ENCODE measurements around the gene ABTB2.

ABTB2 gene

GRCh38 chr11:34223907-34224306 is 133.9 kb downstream of the ABTB2 start:
- Histone ChIP-seq H3K9me3 (ENCODE audit: insufficient read depth, low read length, severe bottlenecking) (no peaks in the 10 kb centered on the region), H3K4me2 (ENCODE audit: insufficient read depth, low read length) (no peak overlapping the region), H3K4me1 (ENCODE audit: insufficient read depth, low read length) (no peaks in the 10 kb centered on the region), H3K27me3 (ENCODE audit: insufficient read depth, low read length, poor library complexity) (peaks cover 9% of the 10 kb centered on the region), H2AFZ (ENCODE audit: low read depth, low read length) (no peak overlapping the region), H3K27ac (ENCODE audit: low read length) (no peak overlapping the region), H3K9ac (ENCODE audit: low read depth, low read length) (no peak overlapping the region), H3K79me2 (ENCODE audit: insufficient read depth, low read length) (no peaks in the 10 kb centered on the region), H3K4me3 (ENCODE audit: low read depth in 1 of 2, low read length in 2 of 2) (no peak overlapping the region), H3K36me3 (ENCODE audit: insufficient read depth, low read length) (no peaks in the 10 kb centered on the region), H4K20me1 (ENCODE audit: insufficient read depth, low read length) (0 out of 2 replicates have a peak, but pooled peaks cover 3% of the 10 kb centered on the region)
- ATAC-seq (ENCODE audit: insufficient read depth, low read depth) (no peak), DNase-seq (no peak)
- TF ChIP-seq EZH2 (IDR thresholded peaks at IDR 0.05; ENCODE audit: borderline replicate concordance, low read depth, low read length, severe bottlenecking) (no peak), CTCF (IDR thresholded peaks at IDR 0.05; ENCODE audit: borderline replicate concordance, extremely low read depth, low read length, poor library complexity, severe bottlenecking) (no peak)

GRCh38 chr11:34223021-34223813 is 134.6 kb downstream of the ABTB2 start:
- no peak overlapping the region for H2AFZ ChIP-seq (ENCODE audit: low read depth, low read length)
- no peak for TF ChIP-seq CTCF (IDR thresholded peaks at IDR 0.05; ENCODE audit: borderline replicate concordance, extremely low read depth, low read length, poor library complexity, severe bottlenecking)
- no peak for TF ChIP-seq EZH2 (IDR thresholded peaks at IDR 0.05; ENCODE audit: borderline replicate concordance, low read depth, low read length, severe bottlenecking)

GRCh38 chr11:34222030-34222429 is 135.8 kb downstream of the ABTB2 start:
- Histone ChIP-seq H3K9me3 (ENCODE audit: insufficient read depth, low read length, severe bottlenecking) (no peaks in the 10 kb centered on the region), H3K4me2 (ENCODE audit: insufficient read depth, low read length) (no peak overlapping the region), H4K20me1 (ENCODE audit: insufficient read depth, low read length) (0 out of 2 replicates have a peak, but pooled peaks cover 3% of the 10 kb centered on the region), H3K4me3 (ENCODE audit: low read depth in 1 of 2, low read length in 2 of 2) (no peak overlapping the region), H3K79me2 (ENCODE audit: insufficient read depth, low read length) (no peaks in the 10 kb centered on the region), H3K9ac (ENCODE audit: low read depth, low read length) (no peak overlapping the region), H3K36me3 (ENCODE audit: insufficient read depth, low read length) (no peaks in the 10 kb centered on the region), H2AFZ (ENCODE audit: low read depth, low read length) (no peak overlapping the region), H3K27ac (ENCODE audit: low read length) (no peak overlapping the region), H3K27me3 (ENCODE audit: insufficient read depth, low read length, poor library complexity) (peaks cover 15% of the 10 kb centered on the region), H3K4me1 (ENCODE audit: insufficient read depth, low read length) (no peaks in the 10 kb centered on the region)
- no peak for TF ChIP-seq EZH2 (IDR thresholded peaks at IDR 0.05; ENCODE audit: borderline replicate concordance, low read depth, low read length, severe bottlenecking)
- no peak for TF ChIP-seq CTCF (IDR thresholded peaks at IDR 0.05; ENCODE audit: borderline replicate concordance, extremely low read depth, low read length, poor library complexity, severe bottlenecking)
- no peak for DNase-seq
- no peak for ATAC-seq (ENCODE audit: insufficient read depth, low read depth)

More at GRCh38 chr11:34223021-34223813, 134.6 kb downstream of the ABTB2 start:
- Histone ChIP-seq H3K36me3 (ENCODE audit: insufficient read depth, low read length) (no peaks in the 10 kb centered on the region), H3K4me1 (ENCODE audit: insufficient read depth, low read length) (no peaks in the 10 kb centered on the region), H3K4me2 (ENCODE audit: insufficient read depth, low read length) (no peak overlapping the region), H3K79me2 (ENCODE audit: insufficient read depth, low read length) (no peaks in the 10 kb centered on the region), H3K4me3 (ENCODE audit: low read depth in 1 of 2, low read length in 2 of 2) (no peak overlapping the region), H3K9me3 (ENCODE audit: insufficient read depth, low read length, severe bottlenecking) (no peaks in the 10 kb centered on the region), H3K27ac (ENCODE audit: low read length) (no peak overlapping the region), H4K20me1 (ENCODE audit: insufficient read depth, low read length) (0 out of 2 replicates have a peak, but pooled peaks cover 3% of the 10 kb centered on the region), H3K27me3 (ENCODE audit: insufficient read depth, low read length, poor library complexity) (peaks cover 9% of the 10 kb centered on the region), H3K9ac (ENCODE audit: low read depth, low read length) (no peak overlapping the region)
- DNase-seq = no peak
- ATAC-seq (ENCODE audit: insufficient read depth, low read depth) = no peak

Data from DND-41 (cell line).